NK-92 (cell line): Measurements from ENCODE around the gene MIGA1.

Source experiments
- DNase-seq: peaks from one replicate; lab custom pipeline; 2025; ENCODE audit not compliant: unreplicated experiment; lab: John Stamatoyannopoulos, UW

The MIGA1 gene

GRCh38 chr1:77846966-77847365 lies 67.5 kb downstream of the MIGA1 start:
- no peak for DNase-seq

- no peak for DNase-seq
Measured at GRCh38 chr1:77847621-77848080, 68.2 kb downstream of the MIGA1 start.

GRCh38 chr1:77850082-77850481 lies 70.6 kb downstream of the MIGA1 start:
- DNase-seq: no peak

GRCh38 chr1:77857552-77857951 lies 78.1 kb downstream of the MIGA1 start:
- no peak for DNase-seq

GRCh38 chr1:77858725-77859124 lies 79.3 kb downstream of the MIGA1 start:
- DNase-seq: no peak

GRCh38 chr1:77859248-77859647 lies 79.8 kb downstream of the MIGA1 start:
- no peak for DNase-seq

- no peak for DNase-seq
Measured at GRCh38 chr1:77866296-77866695, 86.8 kb downstream of the MIGA1 start.

- no peak for DNase-seq
Measured at GRCh38 chr1:77872645-77873044, 93.2 kb downstream of the MIGA1 start.

- DNase-seq: no peak
Measured at GRCh38 chr1:77873461-77873860, 94.0 kb downstream of the MIGA1 start.

- DNase-seq: no peak
Measured at GRCh38 chr1:77874804-77875445, 95.5 kb downstream of the MIGA1 start.

- DNase-seq: no peak
Measured at GRCh38 chr1:77876884-77877283, 97.4 kb downstream of the MIGA1 start.

GRCh38 chr1:77881061-77881460 lies 101.6 kb downstream of the MIGA1 start:
- DNase-seq: no peak

GRCh38 chr1:77882411-77882810 lies 103.0 kb downstream of the MIGA1 start:
- DNase-seq: no peak

- no peak for DNase-seq
Measured at GRCh38 chr1:77888081-77888780, 108.8 kb downstream of the MIGA1 start, which contains the start of gene NEXN. Gene NEXN (plus strand): TSS chr1:77888624. CDS start chr1:77916107, 27,483 bp downstream.

GRCh38 chr1:77888781-77889642 lies 109.6 kb downstream of the MIGA1 start:
- DNase-seq: no peak

- no peak for DNase-seq
Measured at GRCh38 chr1:77889671-77890070, 110.2 kb downstream of the MIGA1 start.

GRCh38 chr1:77891200-77891599 lies 111.8 kb downstream of the MIGA1 start:
- DNase-seq: no peak

GRCh38 chr1:77899647-77900320 lies 120.3 kb downstream of the MIGA1 start:
- DNase-seq: no peak

- DNase-seq: no peak
Measured at GRCh38 chr1:77900687-77901293, 121.3 kb downstream of the MIGA1 start.

- no peak for DNase-seq
Measured at GRCh38 chr1:77905603-77906002, 126.2 kb downstream of the MIGA1 start.
